Measurements from ENCODE around the gene PLEKHF1.

PLEKHF1 gene

DNA sequence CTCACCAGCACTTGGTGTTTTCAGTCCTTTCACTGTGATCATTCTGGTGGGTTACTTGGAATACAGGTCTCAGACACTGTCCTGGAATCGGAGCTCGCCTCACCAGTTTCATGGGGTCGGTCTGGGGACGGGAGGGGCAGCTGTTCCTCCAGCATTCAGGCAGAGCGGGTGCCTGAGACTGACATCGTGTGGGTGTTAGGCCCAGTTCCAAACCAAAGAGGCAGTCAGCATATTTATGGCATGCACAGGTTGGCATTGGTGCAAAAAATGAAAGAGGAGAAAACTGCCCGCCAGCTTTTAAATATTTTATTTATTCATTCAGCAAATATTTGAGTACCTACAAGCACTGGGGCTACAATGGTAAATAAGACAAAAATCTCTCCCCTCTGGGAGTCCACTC is 20.1 kb downstream of the PLEKHF1 start:
- no peak overlapping the region for H3K4me3 ChIP-seq (ENCODE audit: low read depth, low read length)
- peak; percentile 86 for DNase-seq (ENCODE audit: low read depth)
- TF ChIP-seq, protein P1, sequence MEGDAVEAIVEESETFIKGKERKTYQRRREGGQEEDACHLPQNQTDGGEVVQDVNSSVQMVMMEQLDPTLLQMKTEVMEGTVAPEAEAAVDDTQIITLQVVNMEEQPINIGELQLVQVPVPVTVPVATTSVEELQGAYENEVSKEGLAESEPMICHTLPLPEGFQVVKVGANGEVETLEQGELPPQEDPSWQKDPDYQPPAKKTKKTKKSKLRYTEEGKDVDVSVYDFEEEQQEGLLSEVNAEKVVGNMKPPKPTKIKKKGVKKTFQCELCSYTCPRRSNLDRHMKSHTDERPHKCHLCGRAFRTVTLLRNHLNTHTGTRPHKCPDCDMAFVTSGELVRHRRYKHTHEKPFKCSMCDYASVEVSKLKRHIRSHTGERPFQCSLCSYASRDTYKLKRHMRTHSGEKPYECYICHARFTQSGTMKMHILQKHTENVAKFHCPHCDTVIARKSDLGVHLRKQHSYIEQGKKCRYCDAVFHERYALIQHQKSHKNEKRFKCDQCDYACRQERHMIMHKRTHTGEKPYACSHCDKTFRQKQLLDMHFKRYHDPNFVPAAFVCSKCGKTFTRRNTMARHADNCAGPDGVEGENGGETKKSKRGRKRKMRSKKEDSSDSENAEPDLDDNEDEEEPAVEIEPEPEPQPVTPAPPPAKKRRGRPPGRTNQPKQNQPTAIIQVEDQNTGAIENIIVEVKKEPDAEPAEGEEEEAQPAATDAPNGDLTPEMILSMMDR (IDR thresholded peaks at IDR 0.05; ENCODE audit: control insufficient read depth, extremely low read depth, insufficient read depth), result no peak

DNA sequence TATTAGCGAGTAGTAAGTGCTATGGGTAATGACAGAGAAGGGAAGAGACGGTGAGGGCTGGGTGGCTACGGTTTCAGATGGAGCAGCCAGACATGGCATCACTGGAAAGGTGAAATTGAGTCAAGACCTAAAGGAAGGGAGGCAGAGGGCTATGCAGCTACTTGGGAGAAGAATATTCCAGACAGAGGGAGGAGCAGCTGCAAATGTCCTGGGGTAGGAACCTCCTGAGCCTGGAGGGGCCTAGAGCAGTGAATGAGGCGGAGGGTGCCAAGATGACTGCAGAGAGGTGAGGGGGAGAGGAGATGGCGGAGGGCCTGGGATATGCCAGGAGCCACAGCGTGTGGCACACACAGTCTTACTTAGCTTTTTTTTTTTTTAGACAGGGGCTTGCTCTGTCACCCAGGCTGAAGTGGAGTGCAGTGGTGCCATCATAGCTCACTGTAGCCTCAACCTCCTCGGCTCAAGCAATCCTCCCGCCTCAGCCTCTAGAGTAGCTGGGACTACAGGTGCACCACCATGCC is 21.1 kb downstream of the PLEKHF1 start:
- TF ChIP-seq, protein P1 (IDR thresholded peaks at IDR 0.05; ENCODE audit: control insufficient read depth, extremely low read depth, insufficient read depth), result no peak
- H3K4me3 ChIP-seq (ENCODE audit: low read depth, low read length), result no peak overlapping the region
- DNase-seq (ENCODE audit: low read depth), result no peak

DNA sequence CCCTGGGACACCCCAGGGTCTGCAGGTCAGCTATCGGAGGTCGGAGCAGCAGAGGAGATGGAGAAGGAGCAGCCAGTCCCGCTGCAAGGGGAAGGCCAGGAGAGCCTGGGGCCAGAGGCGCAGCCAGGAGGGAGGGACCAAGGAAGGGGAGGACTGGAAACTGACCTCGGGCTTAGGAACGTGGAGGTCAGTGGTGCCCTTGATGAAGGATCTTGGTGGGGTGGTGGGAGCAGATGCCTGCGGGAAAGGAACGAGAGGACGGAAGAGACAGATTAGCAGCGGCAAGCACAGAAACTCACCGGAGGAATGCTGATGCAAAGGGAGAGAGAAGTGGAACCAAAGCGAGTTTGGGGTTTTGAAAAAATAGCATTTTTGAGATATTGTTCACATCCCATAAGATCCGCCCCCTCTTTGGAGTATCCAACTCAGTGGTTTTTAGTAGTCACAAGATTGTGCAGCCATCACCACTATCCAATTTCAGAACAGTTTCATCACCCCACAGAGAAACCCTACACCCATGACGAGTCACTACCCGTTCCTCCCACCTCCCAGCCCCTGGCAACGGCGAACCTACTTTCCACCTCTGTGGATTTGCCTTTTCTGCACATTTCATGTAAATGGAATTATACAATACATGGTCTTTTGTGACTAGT is 22.1 kb downstream of the PLEKHF1 start:
- TF ChIP-seq, protein P1 (IDR thresholded peaks at IDR 0.05; ENCODE audit: control insufficient read depth, extremely low read depth, insufficient read depth), result no peak
- no peak for DNase-seq (ENCODE audit: low read depth)
- H3K4me3 ChIP-seq (ENCODE audit: low read depth, low read length), result no peak overlapping the region

DNA sequence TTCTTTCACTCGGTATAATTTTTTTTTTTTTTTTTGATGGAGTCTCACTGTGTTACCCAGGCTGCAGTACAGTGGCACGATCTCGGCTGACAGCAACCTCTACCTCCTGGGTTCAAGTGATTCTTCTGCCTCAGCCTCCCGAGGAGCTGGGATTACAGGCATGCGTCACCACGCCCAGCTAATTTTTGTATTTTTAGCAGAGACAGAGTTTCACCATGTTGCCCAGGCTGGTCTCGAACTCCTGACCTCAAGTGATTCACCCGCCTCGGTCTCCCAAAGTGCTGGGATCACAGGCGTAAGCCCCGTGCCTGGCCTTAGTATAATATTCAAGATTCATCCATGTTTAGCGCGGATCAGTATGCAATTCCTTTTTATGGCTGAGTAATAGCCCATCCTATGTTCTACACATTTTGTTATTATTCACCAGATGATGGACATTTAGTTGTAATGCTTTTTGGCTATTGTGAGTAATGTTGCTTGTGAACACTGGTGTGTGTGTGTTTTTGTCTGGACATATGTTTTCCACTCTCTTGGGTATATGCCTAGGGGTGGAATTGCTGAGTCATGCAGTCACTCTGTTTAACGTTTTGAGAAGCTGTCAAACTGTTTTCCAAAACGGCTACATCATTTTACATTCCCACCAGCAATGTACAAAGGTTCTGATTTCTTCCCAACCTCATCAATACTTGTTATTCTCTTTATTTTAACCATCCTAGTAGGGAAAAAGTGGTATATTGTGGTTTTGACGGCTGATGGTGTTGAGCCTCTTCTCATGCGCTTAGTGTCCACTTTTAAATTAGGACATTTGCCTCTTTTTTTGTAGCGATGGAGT is 22.9 kb downstream of the PLEKHF1 start:
- no peak for DNase-seq (ENCODE audit: low read depth)
- TF ChIP-seq, protein P1 (IDR thresholded peaks at IDR 0.05; ENCODE audit: control insufficient read depth, extremely low read depth, insufficient read depth), result no peak
- no peak overlapping the region for H3K4me3 ChIP-seq (ENCODE audit: low read depth, low read length)

DNA sequence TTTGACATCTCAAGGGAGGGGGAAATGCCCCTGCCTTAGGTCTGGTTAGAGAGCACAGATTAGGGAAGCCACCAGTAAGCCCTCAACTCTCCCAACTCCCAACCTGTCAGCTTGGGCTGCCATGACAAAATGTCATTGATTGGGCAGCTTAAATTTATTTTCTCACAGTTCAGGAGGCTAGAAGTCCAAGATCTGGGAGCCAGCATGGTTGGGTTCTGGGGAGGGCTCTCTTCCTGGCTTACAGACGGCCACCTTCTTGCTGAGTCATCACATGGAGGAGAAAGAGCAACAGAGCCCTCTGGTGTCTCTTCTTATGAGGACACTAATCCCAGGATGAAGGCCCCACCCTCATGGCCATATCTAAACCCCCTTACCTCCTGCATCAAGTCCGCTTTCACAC is 25.6 kb downstream of the PLEKHF1 start:
- DNase-seq (ENCODE audit: low read depth), result no peak
- H3K4me3 ChIP-seq (ENCODE audit: low read depth, low read length), result no peak overlapping the region
- TF ChIP-seq, protein P1 (IDR thresholded peaks at IDR 0.05; ENCODE audit: control insufficient read depth, extremely low read depth, insufficient read depth), result peak; percentile 21; the same call in 1 of the 2 replicates

DNA sequence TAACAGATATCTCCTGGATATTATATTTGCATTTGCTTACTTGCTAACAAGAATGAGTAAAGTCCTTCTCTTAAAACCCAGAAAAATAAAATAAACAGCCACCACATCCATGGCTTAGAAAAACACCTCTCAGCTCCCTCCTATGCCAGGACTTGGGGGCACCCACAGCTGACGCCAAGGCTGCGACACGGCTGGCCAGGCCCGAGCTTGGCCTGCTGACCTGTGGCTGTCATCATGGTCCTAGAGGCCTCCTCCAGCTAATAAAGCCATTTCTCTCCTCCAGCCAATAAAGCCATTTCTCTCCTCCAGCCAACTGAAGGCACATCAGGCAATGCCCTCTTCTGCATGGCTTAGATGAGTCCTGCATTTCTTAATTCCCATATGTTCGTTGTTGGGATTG is 28.9 kb downstream of the PLEKHF1 start:
- no peak for DNase-seq (ENCODE audit: low read depth)
- TF ChIP-seq, protein P1 (IDR thresholded peaks at IDR 0.05; ENCODE audit: control insufficient read depth, extremely low read depth, insufficient read depth), result no peak
- H3K4me3 ChIP-seq (ENCODE audit: low read depth, low read length), result no peak overlapping the region
